Measurements from ENCODE around the gene TMEM39B. TPM values are rescaled to one million over a fixed set of nuclear protein-coding genes. Genes with fewer than 3 reads are reported as not detected.

TMEM39B gene
- total RNA-seq, 1 experiment from 2014 or later = 9.4 TPM

DNA sequence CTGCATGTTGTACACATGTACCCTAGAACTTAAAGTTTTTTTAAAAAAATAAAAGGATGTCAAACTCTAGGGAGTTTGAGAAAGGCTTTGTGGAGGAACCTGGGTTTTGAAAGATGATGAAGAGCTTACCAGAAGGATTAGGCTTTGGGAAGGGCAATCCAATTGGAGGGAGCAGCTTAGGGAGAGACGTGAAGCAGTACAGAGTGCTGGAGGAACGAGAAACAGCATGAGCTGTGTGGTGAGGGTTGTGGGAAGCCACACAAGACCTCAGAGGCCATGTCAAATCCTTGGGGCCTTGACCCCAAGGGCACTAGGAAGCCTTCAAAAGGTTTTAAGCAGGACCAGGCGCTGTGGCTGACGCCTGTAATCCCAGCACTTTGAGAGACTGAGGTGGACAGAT lies 26.7 kb downstream of the TMEM39B start:
- Histone ChIP-seq H3K9me2 (replicated peaks; ENCODE audit: low read length) (no peaks in the 10 kb centered on the region), H3K4me1 (ENCODE audit: insufficient read depth, low read length) (peaks cover 26% of the 10 kb centered on the region), H3K79me2 (ENCODE audit: low read length) (no peaks in the 10 kb centered on the region), H2AFZ (ENCODE audit: low read length) (no peak overlapping the region), H4K20me1 (ENCODE audit: low read length) (no peaks in the 10 kb centered on the region), H3K4me3 (ENCODE audit: low read length) (no peak overlapping the region), H3K9ac (ENCODE audit: low read length) (no peak overlapping the region), H3K27ac (ENCODE audit: low read length) (no peak overlapping the region), H3K9me3 (ENCODE audit: low read length) (no peaks in the 10 kb centered on the region), H3K4me2 (ENCODE audit: low read length) (no peak overlapping the region), H3F3A (ENCODE audit: low read length, unreplicated experiment) (no peaks in the 10 kb centered on the region), H3K27me3 (ENCODE audit: low read length) (no peaks in the 10 kb centered on the region), H3K36me3 (ENCODE audit: low read depth, low read length) (peaks cover 22% of the 10 kb centered on the region)
- TF ChIP-seq, protein P1, sequence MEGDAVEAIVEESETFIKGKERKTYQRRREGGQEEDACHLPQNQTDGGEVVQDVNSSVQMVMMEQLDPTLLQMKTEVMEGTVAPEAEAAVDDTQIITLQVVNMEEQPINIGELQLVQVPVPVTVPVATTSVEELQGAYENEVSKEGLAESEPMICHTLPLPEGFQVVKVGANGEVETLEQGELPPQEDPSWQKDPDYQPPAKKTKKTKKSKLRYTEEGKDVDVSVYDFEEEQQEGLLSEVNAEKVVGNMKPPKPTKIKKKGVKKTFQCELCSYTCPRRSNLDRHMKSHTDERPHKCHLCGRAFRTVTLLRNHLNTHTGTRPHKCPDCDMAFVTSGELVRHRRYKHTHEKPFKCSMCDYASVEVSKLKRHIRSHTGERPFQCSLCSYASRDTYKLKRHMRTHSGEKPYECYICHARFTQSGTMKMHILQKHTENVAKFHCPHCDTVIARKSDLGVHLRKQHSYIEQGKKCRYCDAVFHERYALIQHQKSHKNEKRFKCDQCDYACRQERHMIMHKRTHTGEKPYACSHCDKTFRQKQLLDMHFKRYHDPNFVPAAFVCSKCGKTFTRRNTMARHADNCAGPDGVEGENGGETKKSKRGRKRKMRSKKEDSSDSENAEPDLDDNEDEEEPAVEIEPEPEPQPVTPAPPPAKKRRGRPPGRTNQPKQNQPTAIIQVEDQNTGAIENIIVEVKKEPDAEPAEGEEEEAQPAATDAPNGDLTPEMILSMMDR (conservative IDR thresholded peaks at IDR 0.05; ENCODE audit: low read depth, low read length) = no peak
- TF ChIP-seq EZH2 (IDR thresholded peaks at IDR 0.05; ENCODE audit: low read length, unreplicated experiment) = no peak
- no peak for TF ChIP-seq EZH2phosphoT487 (IDR thresholded peaks at IDR 0.05; ENCODE audit: borderline replicate concordance, low read length)
- ATAC-seq (no peak), DNase-seq (no peak)
- ChIA-PET POLR2A (ENCODE audit: unreplicated experiment) (no interaction called here), CTCF (no interaction called here)
- intact Hi-C loops (cut with micrococcal nuclease) = no loop called here
- BruUV-seq (replicated peaks) = no TSS peak

DNA sequence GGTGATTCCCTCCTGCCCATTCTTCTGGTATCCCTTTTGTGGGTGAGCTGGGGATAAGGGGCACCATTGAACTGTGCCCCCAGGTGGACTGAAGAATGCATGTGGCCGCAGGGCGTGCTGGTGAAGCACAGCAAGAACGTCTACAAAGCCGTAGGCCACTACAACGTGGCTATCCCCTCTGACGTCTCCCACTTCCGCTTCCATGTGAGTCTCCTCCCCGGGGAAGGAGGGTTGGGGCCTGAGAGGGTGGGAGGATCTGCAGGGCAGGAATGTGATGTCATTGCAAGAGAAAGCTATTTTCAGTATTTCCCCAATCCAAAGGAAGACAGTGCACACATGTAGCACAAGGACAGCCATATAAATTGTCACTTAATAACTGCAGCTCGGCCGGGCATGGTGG lies 27.6 kb downstream of the TMEM39B start:
- CTCF ChIA-PET = no interaction called here

More for the DNA sequence above, 27.6 kb downstream of the TMEM39B start:
- TF ChIP-seq EZH2 (IDR thresholded peaks at IDR 0.05; ENCODE audit: low read length, unreplicated experiment) (no peak), EZH2phosphoT487 (IDR thresholded peaks at IDR 0.05; ENCODE audit: borderline replicate concordance, low read length) (no peak)
- TF ChIP-seq, protein P1 (conservative IDR thresholded peaks at IDR 0.05; ENCODE audit: low read depth, low read length) = no peak
- Histone ChIP-seq H3K9me3 (ENCODE audit: low read length) (no peaks in the 10 kb centered on the region), H3K4me2 (ENCODE audit: low read length) (no peak overlapping the region), H3K9me2 (replicated peaks; ENCODE audit: low read length) (no peaks in the 10 kb centered on the region), H3K36me3 (ENCODE audit: low read depth, low read length) (peaks cover 22% of the 10 kb centered on the region), H3K27ac (ENCODE audit: low read length) (no peak overlapping the region), H3K9ac (ENCODE audit: low read length) (no peak overlapping the region), H3K4me3 (ENCODE audit: low read length) (no peak overlapping the region), H2AFZ (ENCODE audit: low read length) (no peak overlapping the region), H3K79me2 (ENCODE audit: low read length) (no peaks in the 10 kb centered on the region), H3K27me3 (ENCODE audit: low read length) (no peaks in the 10 kb centered on the region), H4K20me1 (ENCODE audit: low read length) (no peaks in the 10 kb centered on the region), H3K4me1 (ENCODE audit: insufficient read depth, low read length) (peaks cover 21% of the 10 kb centered on the region), H3F3A (ENCODE audit: low read length, unreplicated experiment) (no peaks in the 10 kb centered on the region)
- no TSS peak for BruUV-seq (replicated peaks)
- ATAC-seq = no peak
- POLR2A ChIA-PET (ENCODE audit: unreplicated experiment) = no interaction called here
- intact Hi-C loops (cut with micrococcal nuclease) = no loop called here
- DNase-seq = no peak
